ENCODE data around the gene LARGE1.
"Not testable (repeated sequence)": the region's sequence is repeated elsewhere in the genome, so short reads cannot be mapped to it uniquely, and the experiment has no call there.

The LARGE1 gene

GRCh38 chr22:33474587-33474986, 445.7 kb downstream of the LARGE1 start:
- no peak for TF ChIP-seq POLR2A (IDR thresholded peaks at IDR 0.05; ENCODE audit: low read depth, low read length)
- no peak for DNase-seq (ENCODE audit: insufficient read length, low spot score)
- FAIRE-seq = no peak

DNA sequence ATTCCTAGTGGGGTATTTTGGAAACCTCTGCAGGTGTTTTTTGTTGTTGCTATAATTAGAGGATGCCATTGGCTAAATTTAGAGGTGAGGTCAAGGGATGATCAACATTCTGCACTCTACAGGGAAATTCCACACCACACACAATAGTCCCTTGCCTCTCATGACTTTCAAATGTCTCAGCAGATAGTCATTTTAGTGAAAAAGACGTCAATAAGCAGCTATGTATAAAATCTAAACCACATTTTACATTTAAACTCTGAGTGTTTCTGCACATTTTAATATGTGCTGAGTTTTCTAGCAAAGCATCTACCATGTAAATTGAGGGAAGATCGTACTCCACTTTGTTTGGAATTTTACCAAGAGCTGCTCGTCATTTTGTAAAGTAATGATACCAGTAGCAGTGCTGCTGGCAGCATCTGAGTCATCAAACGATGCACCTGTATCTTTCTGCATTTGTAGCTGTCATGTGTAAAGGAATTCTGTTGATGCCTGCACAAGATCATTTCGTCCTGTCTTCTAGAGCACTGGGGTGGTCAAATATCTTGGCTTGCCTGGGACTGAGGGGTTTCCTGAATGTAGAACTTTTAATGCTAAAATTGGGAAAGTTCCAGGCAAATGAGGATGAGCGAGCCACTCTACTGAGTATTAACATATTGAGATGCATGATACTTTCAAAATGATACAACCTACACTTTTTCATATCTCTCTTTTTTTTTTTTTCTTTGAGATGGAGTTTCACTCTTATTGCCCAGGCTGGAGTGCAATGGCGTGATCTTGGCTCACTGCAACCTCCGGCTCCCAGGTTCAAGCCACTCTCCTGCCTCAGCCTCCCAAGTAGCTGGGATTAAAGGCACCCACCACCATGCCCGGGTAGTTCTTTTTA, 447.6 kb downstream of the LARGE1 start:
- FAIRE-seq (no peak), DNase-seq (ENCODE audit: insufficient read length, low spot score) (no peak)
- no peak for TF ChIP-seq POLR2A (IDR thresholded peaks at IDR 0.05; ENCODE audit: low read depth, low read length)

GRCh38 chr22:33470456-33470855, 449.8 kb downstream of the LARGE1 start:
- TF ChIP-seq POLR2A (IDR thresholded peaks at IDR 0.05; ENCODE audit: low read depth, low read length) = no peak
- FAIRE-seq (no peak), DNase-seq (ENCODE audit: insufficient read length, low spot score) (no peak)

DNA sequence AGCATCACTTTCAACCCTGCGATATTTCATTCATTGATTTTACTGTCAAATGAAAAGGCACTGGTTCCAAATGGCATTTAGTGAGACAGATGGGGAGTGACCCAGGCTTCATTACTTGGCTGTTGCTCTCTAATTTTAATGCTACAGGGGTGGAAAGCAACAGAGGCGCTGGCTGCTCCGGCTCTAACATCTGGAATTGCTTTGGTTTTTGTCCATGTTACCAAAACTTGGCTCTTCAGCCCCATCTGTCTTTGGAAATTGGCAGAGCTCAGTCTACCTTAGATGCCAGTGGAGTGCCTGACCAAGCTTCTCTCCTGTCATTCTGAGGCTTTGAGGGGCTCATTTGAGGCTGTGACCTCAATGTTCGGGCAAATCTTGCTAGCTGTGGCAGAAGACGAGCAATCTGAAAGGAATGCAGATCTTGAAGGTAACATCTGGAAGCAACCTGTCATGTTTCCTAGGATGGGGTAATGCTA, 452.6 kb downstream of the LARGE1 start:
- FAIRE-seq (no peak), DNase-seq (ENCODE audit: insufficient read length, low spot score) (no peak)
- no peak for TF ChIP-seq POLR2A (IDR thresholded peaks at IDR 0.05; ENCODE audit: low read depth, low read length)

GRCh38 chr22:33467080-33467479, 453.2 kb downstream of the LARGE1 start:
- TF ChIP-seq POLR2A (IDR thresholded peaks at IDR 0.05; ENCODE audit: low read depth, low read length) = no peak
- no peak for DNase-seq (ENCODE audit: insufficient read length, low spot score)
- no peak for FAIRE-seq

GRCh38 chr22:33465554-33465953, 454.7 kb downstream of the LARGE1 start:
- no peak for TF ChIP-seq POLR2A (IDR thresholded peaks at IDR 0.05; ENCODE audit: low read depth, low read length)
- FAIRE-seq = no peak
- DNase-seq (ENCODE audit: insufficient read length, low spot score) = no peak

DNA sequence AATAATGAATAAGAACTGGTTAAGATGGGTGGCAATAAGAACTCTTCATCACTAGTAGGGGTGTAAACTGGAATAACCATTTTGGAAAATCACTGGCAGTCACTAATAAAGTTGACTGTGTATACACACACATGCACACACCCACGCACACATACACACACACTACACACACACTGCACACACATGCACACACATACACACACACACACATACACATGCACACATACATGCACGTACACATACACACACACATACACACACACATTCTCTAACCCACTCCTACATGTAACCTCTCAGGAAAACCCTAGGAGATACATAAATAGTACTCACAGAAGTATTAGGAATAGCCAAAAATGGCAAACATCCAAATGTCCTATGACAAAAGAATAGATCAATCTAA, 455.6 kb downstream of the LARGE1 start:
- DNase-seq (ENCODE audit: insufficient read length, low spot score) (no peak), FAIRE-seq (no peak)
- no peak for TF ChIP-seq POLR2A (IDR thresholded peaks at IDR 0.05; ENCODE audit: low read depth, low read length)

DNA sequence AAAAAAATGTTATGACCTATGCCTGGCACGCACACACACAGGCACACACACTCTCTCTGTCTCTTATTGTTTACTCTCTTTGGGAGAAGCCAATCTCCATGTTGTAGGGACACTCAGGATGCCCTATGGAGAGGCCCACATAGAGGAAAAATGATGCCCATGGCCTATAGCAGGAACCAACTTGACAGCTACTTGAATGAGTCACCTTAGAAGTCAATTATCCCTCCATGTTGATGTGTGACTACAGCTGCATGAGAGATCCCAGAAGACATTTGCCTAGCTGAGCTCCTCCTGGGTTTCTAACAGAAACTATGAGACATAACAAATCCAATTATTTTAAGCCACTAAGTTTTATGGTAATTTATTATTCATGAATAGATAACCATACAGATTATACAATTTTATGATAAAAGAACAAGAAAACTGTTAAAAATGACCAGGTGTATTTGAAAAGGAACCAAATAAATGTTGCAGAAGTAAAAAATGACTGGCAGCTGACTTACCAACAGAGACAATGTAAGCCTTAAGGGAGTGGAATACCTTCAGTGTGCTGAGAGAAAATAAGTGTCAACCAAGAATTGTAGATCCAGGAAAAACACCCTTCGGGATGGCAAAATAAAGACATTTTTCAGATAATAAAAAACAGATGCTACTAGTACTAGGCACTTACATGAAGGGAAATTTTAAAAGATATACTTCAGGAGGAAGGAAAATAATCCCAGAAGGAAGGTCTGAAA, 458.4 kb downstream of the LARGE1 start:
- no peak for TF ChIP-seq POLR2A (IDR thresholded peaks at IDR 0.05; ENCODE audit: low read depth, low read length)
- DNase-seq (ENCODE audit: insufficient read length, low spot score) = no peak
- no peak for FAIRE-seq

DNA sequence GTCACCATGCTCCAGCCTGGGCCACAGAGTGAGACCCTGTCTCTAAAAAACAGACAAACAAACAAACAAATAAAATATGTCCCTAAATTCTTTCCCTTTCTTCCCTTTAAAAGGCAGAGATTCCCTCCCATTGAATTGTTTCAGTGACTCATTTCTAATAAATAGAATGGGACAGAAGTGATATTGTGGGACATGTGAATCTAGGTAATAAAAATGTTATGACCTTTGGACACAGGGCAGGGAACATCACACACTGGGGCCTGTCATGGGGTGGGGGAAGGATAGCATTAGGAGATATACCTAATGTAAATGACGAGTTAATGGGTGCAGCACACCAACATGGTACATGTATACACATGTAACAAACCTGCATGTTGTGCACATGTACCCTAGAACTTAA, 459.0 kb downstream of the LARGE1 start:
- FAIRE-seq; DNase-seq (ENCODE audit: insufficient read length, low spot score): not testable (repeated sequence)

DNA sequence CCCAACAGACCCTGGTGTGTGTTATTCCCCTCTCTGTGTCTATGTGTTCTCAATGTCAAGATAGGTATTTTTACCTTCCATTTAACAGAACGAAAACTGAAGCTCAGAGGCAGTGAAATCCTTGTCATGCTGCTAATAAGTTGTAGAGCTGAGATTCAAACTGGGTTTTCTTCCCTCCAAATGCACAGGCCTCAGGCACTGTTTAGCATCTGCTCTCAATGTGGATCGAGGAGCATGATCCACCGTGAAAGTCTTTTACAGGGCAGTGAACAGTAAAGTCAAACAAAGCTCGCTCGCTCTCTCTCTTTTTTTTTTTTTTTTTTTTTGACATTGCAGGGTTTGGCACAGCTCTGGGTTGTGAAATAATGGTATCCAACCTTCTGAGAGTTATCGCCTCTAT, 461.1 kb downstream of the LARGE1 start:
- TF ChIP-seq POLR2A (IDR thresholded peaks at IDR 0.05; ENCODE audit: low read depth, low read length) = no peak
- DNase-seq (ENCODE audit: insufficient read length, low spot score) = no peak
- FAIRE-seq = no peak

GRCh38 chr22:33456511-33456910, 463.8 kb downstream of the LARGE1 start:
- TF ChIP-seq POLR2A (IDR thresholded peaks at IDR 0.05; ENCODE audit: low read depth, low read length) = no peak
- no peak for DNase-seq (ENCODE audit: insufficient read length, low spot score)
- no peak for FAIRE-seq

GRCh38 chr22:33455036-33455435, 465.2 kb downstream of the LARGE1 start:
- TF ChIP-seq POLR2A (IDR thresholded peaks at IDR 0.05; ENCODE audit: low read depth, low read length) = no peak
- FAIRE-seq (no peak), DNase-seq (ENCODE audit: insufficient read length, low spot score) (no peak)

DNA sequence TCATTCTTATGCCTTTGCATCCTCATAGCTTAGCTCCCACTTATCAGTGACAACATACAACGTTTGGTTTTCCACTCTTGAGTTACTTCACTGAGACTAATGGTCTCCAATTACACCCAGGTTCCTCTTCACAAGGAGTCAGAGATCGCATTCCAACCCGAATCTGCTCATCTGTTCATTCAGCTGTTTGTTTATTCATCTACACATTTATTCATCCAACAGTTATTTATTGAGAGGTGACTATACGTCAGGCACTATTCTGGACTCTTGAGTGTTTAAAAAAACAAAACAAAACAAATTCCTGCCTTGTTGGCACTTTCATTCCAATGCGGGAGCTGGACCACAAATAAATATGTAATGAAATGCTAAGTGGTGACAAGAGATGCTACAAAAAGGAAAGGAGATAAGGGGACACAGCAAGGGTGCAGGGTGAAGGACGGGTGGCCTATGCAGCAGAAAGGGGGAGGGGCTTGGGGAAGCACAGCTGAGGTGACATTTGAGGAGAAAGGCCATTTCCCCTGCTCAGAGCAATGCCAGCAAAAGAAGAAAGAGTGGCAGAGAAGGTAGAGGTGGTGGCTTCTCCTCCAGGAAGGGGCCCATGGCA, 468.3 kb downstream of the LARGE1 start:
- FAIRE-seq (no peak), DNase-seq (ENCODE audit: insufficient read length, low spot score) (no peak)
- no peak for TF ChIP-seq POLR2A (IDR thresholded peaks at IDR 0.05; ENCODE audit: low read depth, low read length)

DNA sequence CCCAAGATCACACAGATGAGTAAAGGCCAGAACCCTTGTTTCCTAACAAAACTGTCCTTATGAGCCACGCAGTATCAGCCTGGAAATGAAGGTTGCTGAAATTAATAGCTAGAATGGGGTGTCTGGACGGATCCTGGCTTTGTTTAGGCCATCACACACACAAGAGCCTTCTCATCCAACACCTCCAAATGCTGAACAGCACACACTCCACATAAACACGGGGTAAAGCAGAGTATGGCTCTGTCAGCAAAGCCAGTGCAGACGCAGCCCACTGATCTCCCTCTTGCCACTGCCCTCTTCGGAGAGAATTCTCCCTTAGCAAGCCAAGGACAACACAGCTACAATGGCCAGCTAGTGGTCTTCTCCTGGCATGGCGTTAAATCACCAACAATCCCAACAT, 469.5 kb downstream of the LARGE1 start:
- FAIRE-seq (no peak), DNase-seq (ENCODE audit: insufficient read length, low spot score) (no peak)
- TF ChIP-seq POLR2A (IDR thresholded peaks at IDR 0.05; ENCODE audit: low read depth, low read length) = no peak
